NCI-H2227 treated with DMSO at 0.1 percent for 48 hours (cell line): ENCODE measurements around the gene DIS3L2.
"Not testable (repeated sequence)": the region's sequence is repeated elsewhere in the genome, so short reads cannot be mapped to it uniquely, and the experiment has no call there.

Experiments used
- DNase-seq: peaks from one replicate; lab custom pipeline; 2025; lab: John Stamatoyannopoulos, UW

Gene DIS3L2

DNA sequence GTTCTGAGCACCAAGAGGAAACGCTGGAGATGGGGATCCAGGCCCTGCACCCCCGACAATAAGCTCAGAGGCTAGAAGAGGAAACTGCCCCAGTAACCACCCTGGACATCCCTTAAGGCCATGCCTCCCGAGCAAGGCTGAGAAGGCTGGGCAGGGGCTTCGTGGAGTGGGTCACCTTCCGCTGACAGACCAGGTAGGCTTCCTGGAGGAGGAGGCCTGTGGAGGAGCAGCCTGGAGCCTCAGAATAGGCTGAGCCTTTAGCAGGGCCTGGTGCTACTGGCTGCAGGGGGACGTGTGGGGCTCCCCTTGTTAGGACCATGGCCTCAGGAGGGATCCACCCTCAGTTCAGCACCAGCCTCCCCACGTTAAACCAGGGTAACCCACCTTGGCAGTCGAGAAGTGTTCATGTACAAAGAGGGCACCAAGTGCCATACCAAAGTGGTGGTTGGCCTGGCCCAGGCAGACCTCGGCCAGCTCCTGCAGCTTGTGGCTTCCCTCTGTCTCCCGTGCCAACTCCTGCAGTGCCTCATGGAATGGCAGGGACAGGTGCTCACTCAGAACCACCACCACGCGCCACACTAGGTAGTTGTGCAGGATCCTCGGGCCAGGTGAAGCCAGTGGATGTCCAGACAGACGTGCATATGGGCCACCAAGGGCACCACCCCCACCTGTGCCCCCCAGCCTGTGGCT, 388.6 kb downstream of the DIS3L2 start:
- no peak for DNase-seq

DNA sequence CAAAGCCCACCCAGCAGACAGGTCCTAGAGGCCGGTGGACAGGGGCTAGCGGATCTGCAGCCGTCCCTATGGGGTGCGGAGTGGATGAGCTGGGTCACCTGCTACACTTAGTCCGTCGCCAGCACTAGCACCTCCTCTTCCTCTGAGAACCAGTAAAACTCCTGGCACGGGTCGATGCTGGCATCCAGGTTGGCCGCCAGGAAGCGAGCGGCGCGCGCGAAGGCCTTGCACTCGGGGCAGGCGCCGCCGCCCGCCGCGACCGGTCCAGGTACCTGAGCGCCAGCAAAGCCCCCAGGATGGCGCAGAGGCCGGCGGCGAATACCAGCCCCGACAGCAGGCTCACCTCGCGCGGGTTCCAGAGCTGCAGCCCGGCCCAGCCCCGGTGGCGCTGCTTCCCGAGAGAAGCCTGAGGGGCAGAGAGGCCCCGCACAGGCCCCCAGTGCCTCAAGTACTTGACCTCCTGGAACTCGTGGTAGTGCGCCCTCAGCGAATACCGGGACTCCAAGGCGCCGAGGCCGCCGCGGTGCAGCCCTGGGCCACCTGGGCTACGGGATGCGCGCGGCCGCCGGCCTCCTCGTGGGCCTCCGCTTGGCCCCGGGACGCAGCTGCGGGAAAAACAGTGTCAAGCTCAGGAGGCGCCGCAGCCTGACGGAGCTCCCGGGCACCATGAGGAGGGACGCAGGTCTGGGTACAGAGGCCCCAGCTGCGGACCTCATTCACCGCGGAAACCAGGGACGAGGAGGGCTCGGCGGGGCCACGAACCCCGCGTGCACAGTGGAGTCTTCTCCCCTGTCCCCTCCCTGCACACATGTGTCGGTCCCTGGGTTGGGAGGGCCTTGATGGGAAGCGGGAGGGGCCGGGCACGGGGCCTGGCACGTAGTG, 389.5 kb downstream of the DIS3L2 start:
- DNase-seq = no peak

DNA sequence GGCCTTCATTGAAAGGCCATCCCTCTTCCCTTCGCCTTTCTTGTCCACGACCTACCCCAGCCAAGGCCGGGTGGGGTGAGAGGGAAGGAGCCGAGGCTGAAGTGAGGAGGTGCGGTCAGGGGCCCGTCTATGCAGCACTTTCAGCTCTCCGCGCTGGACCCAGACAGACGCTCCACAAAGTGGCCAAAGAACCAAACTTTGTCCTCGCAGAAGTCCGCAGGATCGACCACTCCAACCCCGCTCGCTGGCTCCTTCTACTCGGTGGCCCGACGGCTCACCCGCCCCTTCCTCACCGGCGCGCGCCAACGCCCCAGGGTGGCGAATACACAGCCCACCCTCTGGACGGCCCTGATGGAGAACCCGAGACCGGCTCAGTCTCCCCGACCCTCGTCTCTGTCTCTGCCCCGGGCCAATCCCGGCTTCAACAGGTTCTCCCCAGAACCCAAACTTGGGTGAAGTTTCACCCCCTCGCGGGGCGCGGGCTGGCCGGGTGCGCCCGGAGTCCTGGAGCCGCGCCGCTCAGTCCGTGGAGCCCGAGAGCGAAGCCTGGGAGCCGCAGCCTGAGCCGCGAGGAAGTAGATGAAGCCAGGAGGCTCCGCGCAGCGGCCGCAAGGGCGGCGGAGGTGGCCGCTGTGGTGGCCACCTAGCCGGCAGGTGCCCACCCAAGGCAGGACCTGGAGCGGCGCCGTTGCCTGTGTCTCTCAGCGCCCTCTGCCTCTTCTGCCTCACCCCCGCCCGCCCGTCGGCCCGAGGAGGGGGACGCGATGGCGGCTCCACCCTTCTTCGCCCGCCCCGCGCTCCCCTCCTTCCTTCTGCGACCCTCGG, 390.4 kb downstream of the DIS3L2 start:
- no peak for DNase-seq

DNA sequence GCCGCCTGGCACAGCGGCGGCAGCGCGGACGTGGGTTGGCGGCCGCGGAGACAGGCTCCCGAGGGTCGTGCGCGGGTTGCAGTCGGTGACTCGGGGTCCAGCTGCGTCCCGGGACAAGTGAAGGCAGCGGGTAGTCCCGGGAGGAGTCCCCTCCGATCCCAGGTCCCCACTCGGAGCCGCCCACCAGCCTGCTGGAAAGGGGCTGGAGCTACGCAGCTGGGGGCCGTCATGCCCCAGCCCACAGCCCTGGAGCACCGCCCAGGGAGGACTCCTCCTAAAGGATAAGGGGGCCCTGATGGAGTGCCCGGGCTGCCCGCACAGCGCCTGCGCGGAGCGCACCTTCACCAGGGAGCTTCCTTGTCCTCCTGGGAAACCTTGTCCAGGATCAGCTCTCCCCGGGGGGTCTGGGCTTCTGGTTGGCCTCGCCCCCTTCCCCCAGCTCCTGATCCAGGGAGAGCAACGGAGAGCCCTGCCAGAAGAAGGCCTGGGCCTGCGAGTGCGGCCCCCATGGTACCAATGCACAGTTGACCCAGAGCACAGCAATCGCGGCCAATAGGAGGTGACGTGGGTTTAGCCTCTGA, 391.1 kb downstream of the DIS3L2 start:
- no peak for DNase-seq

- DNase-seq = no peak
These were observed 391.6 kb downstream of the DIS3L2 start for GRCh38 chr2:232353096-232353495.

DNA sequence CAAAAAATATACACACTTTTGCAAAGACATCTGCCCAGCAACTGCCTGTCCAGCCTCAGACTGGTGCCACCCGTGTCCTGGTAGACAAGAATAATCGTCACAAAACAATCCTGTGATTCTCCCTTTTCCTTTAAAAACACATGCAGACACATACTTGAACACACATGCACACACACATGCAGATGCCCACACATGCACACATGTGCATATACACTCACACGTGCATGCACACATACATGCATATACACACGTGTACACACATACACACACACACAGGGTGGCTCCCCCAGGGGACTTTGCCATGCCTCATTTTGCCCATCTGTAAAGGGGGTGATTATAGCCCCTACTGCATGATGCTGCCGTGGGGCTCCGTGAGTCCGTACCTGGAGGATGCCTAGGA, 392.1 kb downstream of the DIS3L2 start:
- DNase-seq = no peak

GRCh38 chr2:232354069-232354468, 392.6 kb downstream of the DIS3L2 start:
- DNase-seq = no peak

- no peak for DNase-seq
These were observed 400.1 kb downstream of the DIS3L2 start for GRCh38 chr2:232361646-232362045.

DNA sequence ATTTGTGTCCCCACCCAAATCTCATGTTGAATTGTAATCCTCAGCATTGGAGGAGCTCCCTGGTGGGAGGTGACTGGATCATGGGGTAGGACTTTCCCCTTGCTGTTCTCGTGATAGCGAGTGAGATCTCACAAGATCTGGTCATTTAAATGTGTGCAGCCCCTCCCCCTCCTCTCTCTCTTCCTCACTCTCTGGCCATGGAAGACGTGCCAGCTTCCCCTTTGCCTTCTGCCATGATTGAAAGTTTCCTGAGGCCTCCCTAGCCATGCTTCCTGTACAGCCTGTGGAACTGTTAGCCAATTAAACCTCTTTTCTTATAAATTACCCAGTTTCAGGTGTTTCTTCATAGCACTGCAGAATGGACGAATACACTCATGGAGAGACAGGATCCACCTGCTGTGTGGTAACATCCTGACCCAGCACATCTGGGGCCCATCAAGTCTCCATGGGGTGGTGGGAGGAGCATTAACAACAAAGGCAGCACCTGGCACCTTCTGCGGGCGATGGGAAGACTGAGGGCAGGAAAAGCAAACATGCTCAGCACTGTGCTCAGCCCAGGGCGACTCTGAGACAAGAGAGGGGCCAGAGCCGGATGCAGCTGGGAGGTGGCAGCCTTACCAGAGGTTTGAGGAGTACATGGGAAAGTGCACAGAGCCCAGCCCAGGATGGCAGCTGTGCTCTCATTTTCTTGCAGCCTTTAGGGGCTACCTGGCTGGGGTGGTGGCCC, 400.8 kb downstream of the DIS3L2 start:
- no peak for DNase-seq

- not testable (repeated sequence) for DNase-seq
These were observed 401.7 kb downstream of the DIS3L2 start for GRCh38 chr2:232363064-232363783.

DNA sequence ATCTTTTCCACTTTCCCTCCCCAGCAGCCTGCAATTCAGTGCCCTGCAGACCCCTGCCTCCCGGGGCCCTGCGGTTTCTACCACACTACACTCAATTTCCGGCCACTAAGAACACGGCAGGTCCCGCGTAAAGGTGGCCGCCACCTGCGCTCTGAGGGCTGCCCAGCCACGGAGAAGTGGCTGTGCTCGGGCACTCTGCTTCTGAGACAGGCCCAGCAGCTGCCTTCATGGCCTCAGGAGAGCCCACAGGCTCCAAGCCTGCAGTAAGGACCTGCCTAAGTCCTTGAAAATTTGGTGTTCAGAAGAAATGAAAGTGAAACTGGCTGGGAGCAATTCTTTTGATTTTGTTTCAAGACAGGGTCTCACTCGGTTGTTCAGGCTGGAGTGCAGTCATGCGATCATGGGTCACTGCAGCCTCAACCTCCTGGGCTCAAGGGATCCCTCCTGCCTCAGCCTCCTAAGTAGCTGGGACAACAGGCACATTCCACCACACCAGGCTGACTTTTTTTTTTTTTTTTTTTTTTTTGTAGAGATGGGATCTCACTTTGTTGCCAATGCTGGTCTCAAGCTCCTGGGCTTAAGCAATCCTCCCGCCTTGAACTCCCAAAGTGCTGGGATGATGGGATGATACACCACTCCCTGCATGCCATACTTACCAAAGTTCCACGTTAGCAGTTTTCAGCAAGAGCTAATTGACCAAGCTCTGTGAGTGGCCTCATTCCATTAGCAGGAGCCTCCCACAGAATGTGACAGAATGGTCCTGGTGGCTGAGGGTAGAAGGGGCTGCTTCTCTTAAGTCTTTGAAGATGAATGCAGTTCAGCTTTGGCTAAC, 402.5 kb downstream of the DIS3L2 start:
- DNase-seq = no peak

DNA sequence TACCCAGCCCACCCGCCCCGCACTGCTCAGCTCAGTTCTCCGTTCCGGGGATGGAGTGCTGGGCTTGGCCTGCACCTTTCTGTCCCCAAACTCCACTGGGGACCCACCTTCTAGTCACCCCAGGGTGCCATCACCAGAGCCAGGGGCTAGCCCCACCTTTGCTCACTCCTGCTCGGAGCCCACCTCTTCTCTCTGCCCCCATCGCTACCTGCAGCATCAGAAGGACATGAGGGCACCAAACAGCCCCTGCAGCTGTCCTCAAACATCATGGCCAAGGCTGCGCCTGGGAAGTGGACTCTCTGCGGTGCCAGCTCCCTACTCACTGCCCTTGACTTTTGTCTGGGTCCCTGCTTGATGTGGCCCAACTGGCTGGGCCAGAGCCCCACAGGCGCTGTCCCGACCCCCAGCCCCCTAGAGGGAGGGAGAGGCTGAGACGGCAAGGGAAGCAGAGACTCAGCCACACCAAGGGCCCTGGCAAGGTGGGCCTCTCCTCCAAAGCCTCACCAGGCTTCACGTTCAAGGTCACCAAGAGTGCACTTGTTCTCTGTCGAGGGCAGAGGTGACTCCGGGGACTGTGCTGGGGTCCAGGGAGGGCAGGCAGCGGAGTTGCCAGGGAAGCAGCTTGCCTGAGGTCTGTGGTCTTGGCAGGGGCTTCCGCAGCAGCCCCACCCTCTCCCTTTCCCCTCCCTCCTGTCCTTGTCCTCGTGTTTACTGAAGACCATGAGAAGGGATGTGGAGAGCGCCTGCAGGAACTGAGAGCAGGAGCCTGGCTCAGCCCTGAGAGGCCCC, 403.5 kb downstream of the DIS3L2 start:
- not testable (repeated sequence) for DNase-seq

DNA sequence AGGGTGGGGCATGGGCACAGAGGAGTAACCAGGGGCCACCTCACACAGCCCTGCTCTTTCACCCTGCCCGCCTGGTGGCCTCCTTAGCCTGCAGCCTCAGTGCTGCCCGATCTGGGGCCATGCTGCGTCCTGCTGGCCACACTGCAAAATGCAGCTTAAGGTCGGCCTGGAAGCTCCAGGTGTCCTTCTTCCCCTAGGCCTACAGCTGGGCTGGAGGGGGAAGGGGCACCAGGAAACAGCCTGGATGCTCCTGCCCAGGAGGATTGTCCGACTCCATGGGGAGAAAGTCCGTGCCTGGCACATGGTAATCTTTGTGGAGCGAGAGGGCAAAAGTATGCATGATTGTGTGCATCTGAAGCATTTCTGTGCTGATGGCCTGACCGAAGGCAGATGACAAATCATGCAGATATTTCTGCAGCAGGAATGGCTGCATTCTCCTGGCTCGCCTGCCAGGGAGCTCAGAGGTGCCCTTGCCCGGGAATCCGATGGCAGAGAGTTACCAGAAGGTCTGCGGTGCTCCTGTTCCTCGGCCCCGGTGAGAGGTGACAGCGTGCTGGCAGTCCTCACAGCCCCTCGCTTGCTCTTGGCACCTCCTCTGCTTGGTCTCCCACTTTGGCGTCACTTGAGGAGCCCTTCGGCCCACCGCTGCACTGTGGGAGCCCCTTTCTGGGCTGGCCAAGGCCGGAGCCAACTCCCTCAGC, 404.3 kb downstream of the DIS3L2 start:
- DNase-seq = no peak

- not testable (repeated sequence) for DNase-seq
These were observed 404.9 kb downstream of the DIS3L2 start for GRCh38 chr2:232366461-232366860.

GRCh38 chr2:232367016-232367415, 405.5 kb downstream of the DIS3L2 start:
- no peak for DNase-seq

DNA sequence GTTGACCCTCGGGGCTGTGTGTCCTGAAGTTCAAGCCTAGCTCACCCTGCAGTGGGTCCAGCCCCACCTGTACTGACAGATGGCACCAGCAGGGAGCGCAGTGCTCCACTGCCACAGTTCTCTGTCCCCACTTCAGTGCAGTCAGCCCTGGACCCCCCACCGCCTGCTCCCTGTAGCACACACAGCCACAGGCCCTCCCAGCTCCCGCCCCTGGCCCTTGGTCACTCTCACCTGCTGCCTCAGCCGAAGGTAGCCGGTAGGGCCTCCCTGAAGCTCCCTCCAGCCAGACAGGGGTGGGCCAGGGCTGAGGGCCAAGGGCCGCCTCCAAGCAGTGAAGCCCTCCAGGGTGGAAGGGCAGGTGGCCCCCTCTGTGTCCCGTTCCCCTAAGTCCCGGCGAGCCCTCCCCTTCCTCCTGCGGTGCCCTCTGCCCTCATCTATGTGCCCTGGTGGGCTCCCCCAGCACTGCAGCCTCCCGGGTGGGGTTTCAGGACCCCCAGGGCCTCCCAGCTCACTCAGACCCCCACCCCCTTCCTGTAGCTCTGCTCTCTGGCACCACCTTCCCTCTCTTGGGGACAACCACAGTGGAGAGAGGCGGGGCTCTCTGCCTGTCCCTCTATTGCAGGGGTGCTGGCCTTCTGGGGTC, 406.2 kb downstream of the DIS3L2 start:
- no peak for DNase-seq

DNA sequence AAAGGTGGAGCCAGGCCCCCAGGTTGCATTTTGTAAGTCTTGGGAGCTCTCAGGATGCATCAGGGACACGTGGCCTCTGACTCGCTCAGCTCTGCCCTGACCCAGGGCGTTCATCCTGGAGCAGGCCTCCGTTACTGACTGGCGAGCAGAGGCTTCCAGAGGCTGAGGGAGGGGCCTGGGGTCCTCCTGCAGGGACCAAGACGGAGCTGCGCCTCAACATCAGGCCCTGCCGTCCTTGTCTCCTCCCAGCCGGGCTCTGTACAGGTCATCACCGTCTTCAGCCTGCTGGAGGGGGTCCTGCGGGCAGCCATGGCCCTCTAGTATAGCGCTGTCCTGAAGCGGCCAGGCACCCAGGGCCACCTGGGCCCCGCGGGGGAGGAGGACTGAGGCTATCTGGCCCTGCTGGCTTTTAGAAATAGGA, 406.8 kb downstream of the DIS3L2 start:
- DNase-seq = no peak
